ENCODE data around the gene IPO11. TPM values are rescaled to one million over a fixed set of nuclear protein-coding genes. Genes with fewer than 3 reads are reported as not detected.
A peak's percentile ranks its signal among the peaks of the same experiment; 100 is the strongest.

Gene IPO11
- total and polyA plus RNA-seq, 2 experiments from 2014 or later = 18.7 to 64.7 TPM

GRCh38 chr5:62488531-62488930, 76.0 kb downstream of the IPO11 start:
- H3F3A ChIP-seq (replicated peaks; ENCODE audit: low read depth) = no peaks in the 10 kb centered on the region
- H3K79me2 ChIP-seq (replicated peaks; ENCODE audit: insufficient read depth) = no peaks in the 10 kb centered on the region; the same call in 1 of the 2 replicates
- H2AFZ ChIP-seq = no peak overlapping the region
- no peak overlapping the region for H3K4me3 Mint-ChIP-seq
- no peaks in the 10 kb centered on the region for H3K9me3 Mint-ChIP-seq
- H4K20me1 ChIP-seq (replicated peaks; ENCODE audit: insufficient read depth) = no peaks in the 10 kb centered on the region
- H3K36me3 ChIP-seq (ENCODE audit: insufficient read depth) = peaks cover 1% of the 10 kb centered on the region; the same call in 1 of the 2 replicates
- 0 out of 2 replicates have a peak overlapping the region, but pooled peaks have one; percentile 71 for H3K27ac Mint-ChIP-seq
- H3K4me3 ChIP-seq = no peak overlapping the region
- no peak for ATAC-seq
- H3K4me2 ChIP-seq = no peak overlapping the region
- no peaks in the 10 kb centered on the region for H3K4me1 Mint-ChIP-seq
- H3K4me1 ChIP-seq (ENCODE audit: insufficient read depth) = no peaks in the 10 kb centered on the region
- peaks cover 39% of the 10 kb centered on the region; the same call in 2 of the 3 replicates for H3K36me3 Mint-ChIP-seq (ENCODE audit: low read depth)
- H3K27ac ChIP-seq (ENCODE audit: low read depth) = no peak overlapping the region
- H3K27me3 ChIP-seq (ENCODE audit: insufficient read depth) = no peaks in the 10 kb centered on the region
- H3K27me3 Mint-ChIP-seq (ENCODE audit: insufficient read depth, low read depth, poor library complexity) = peaks cover 2% of the 10 kb centered on the region
- no peaks in the 10 kb centered on the region for H3K9me2 ChIP-seq (ENCODE audit: insufficient read depth)
- no peak for DNase-seq (ENCODE audit: low spot score)
- no peak for TF ChIP-seq CTCF (conservative IDR thresholded peaks at IDR 0.05; ENCODE audit: low read depth in 2 of 2)
- no peak for TF ChIP-seq CREB1 (CRISPR knock-in tag; IDR thresholded peaks at IDR 0.05; ENCODE audit: low read depth)
- TF ChIP-seq ZNF331 (CRISPR knock-in tag; IDR thresholded peaks at IDR 0.05; ENCODE audit: low read depth) = no peak
- no peak for TF ChIP-seq REST (IDR thresholded peaks at IDR 0.05; ENCODE audit: unreplicated experiment)
- no peak for TF ChIP-seq POLR2AphosphoS5 (IDR thresholded peaks at IDR 0.05; ENCODE audit: low read depth)
- TF ChIP-seq ZNF462 (CRISPR knock-in tag; IDR thresholded peaks at IDR 0.05) = no peak
- TF ChIP-seq STAT1 (IDR thresholded peaks at IDR 0.05; ENCODE audit: unreplicated experiment) = no peak
- TF ChIP-seq NANOG (IDR thresholded peaks at IDR 0.05; ENCODE audit: borderline replicate concordance) = no peak
- TF ChIP-seq EZH2 (IDR thresholded peaks at IDR 0.05; ENCODE audit: low read depth, unreplicated experiment) = no peak
- no peak for TF ChIP-seq JUNB (IDR thresholded peaks at IDR 0.05; ENCODE audit: unreplicated experiment)
- no peak for TF ChIP-seq EZH2phosphoT487 (IDR thresholded peaks at IDR 0.05; ENCODE audit: unreplicated experiment)
- TF ChIP-seq ZNF114 (CRISPR knock-in tag; IDR thresholded peaks at IDR 0.05) = no peak
- TF ChIP-seq ETS1 (IDR thresholded peaks at IDR 0.05) = no peak

Data from GM23338 (cell line).